ENCODE data around the gene G6PC1.
"Not testable (repeated sequence)": the region's sequence is repeated elsewhere in the genome, so short reads cannot be mapped to it uniquely, and the experiment has no call there.

G6PC1 gene

GRCh38 chr17:42904110-42904469 lies 3.5 kb downstream of the G6PC1 start:
- DNase-seq, result no peak

- DNase-seq, result no peak
These were observed 6.3 kb downstream of the G6PC1 start for GRCh38 chr17:42906772-42907446.

GRCh38 chr17:42908872-42909700 lies 8.5 kb downstream of the G6PC1 start:
- no peak for DNase-seq

GRCh38 chr17:42913522-42913921 lies 12.9 kb downstream of the G6PC1 start:
- DNase-seq, result no peak

GRCh38 chr17:42913981-42914617 lies 13.5 kb downstream of the G6PC1 start:
- no peak for DNase-seq

- DNase-seq, result not testable (repeated sequence)
These were observed 14.7 kb downstream of the G6PC1 start for GRCh38 chr17:42915288-42915687.

GRCh38 chr17:42916388-42917235 lies 16.0 kb downstream of the G6PC1 start:
- DNase-seq, result not testable (repeated sequence)

GRCh38 chr17:42917236-42917603 lies 16.6 kb downstream of the G6PC1 start:
- no peak for DNase-seq

GRCh38 chr17:42918902-42919521 lies 18.4 kb downstream of the G6PC1 start:
- DNase-seq, result peak; percentile 88

GRCh38 chr17:42919522-42920077 lies 19.0 kb downstream of the G6PC1 start:
- peak; percentile 4 for DNase-seq

- no peak for DNase-seq
These were observed 19.7 kb downstream of the G6PC1 start for GRCh38 chr17:42920106-42920900.

- DNase-seq, result peak; percentile 78
These were observed 20.3 kb downstream of the G6PC1 start for GRCh38 chr17:42920922-42921321.

- DNase-seq, result no peak
These were observed 21.7 kb downstream of the G6PC1 start for GRCh38 chr17:42922294-42922693.

- DNase-seq, result not testable (repeated sequence)
These were observed 22.9 kb downstream of the G6PC1 start for GRCh38 chr17:42923472-42923871.

GRCh38 chr17:42924891-42925290 lies 24.3 kb downstream of the G6PC1 start:
- no peak for DNase-seq

GRCh38 chr17:42928714-42929496 lies 28.3 kb downstream of the G6PC1 start:
- DNase-seq, result peak; percentile 77

- DNase-seq, result no peak
These were observed 28.9 kb downstream of the G6PC1 start for GRCh38 chr17:42929497-42929844.

GRCh38 chr17:42937712-42938596 lies 37.4 kb downstream of the G6PC1 start:
- peak; percentile 62 for DNase-seq

GRCh38 chr17:42944211-42944610 lies 43.6 kb downstream of the G6PC1 start:
- no peak for DNase-seq

- no peak for DNase-seq
These were observed 46.2 kb downstream of the G6PC1 start for GRCh38 chr17:42946812-42947211.

Data from COR-L47 (cell line).